ENCODE results near the gene MTUS2. TPM values are rescaled to one million over a fixed set of nuclear protein-coding genes. Genes with fewer than 3 reads are reported as not detected.

The MTUS2 gene
- polyA plus RNA-seq, 1 donor from 2014 or later, result 4.4 TPM

DNA sequence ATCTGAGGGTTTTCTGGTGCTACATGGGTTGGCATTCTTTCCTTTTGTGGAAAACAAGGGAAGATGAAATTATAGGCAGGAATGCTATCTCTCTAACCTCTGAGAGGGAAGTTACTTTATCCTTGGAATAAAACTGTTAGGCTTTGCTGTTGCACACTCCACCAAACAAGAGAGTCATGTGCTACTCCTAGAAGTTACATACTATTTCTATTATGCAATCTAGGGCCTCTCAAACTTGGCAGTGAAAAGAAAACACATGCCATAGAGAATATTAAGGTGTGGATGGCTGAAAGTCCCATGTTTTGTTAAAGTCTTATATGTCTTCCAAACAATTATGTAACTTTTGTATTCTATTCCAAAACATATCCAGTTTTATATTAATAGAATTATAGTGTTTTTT lies 407.4 kb downstream of the MTUS2 start:
- Histone ChIP-seq H3K79me2 (replicated peaks; ENCODE audit: insufficient read depth, low read length) (no peaks in the 10 kb centered on the region), H2AFZ (ENCODE audit: low read depth, low read length) (no peak overlapping the region), H3F3A (ENCODE audit: insufficient read depth, low read length, poor library complexity, severe bottlenecking) (no peaks in the 10 kb centered on the region), H3K9me3 (ENCODE audit: low read length) (no peaks in the 10 kb centered on the region), H3K9ac (ENCODE audit: low read length) (no peak overlapping the region), H3K27me3 (ENCODE audit: insufficient read depth, low read depth, low read length) (no peaks in the 10 kb centered on the region), H3K4me2 (ENCODE audit: low read length) (no peak overlapping the region), H4K20me1 (ENCODE audit: insufficient read depth) (no peaks in the 10 kb centered on the region), H3K27ac (ENCODE audit: low read length) (no peak overlapping the region), H3K4me3 (ENCODE audit: low read length) (no peak overlapping the region), H3K9me2 (ENCODE audit: insufficient read depth, low read length) (no peaks in the 10 kb centered on the region), H3K36me3 (ENCODE audit: insufficient read depth, low read length) (no peaks in the 10 kb centered on the region)
- TF ChIP-seq SMC3 (conservative IDR thresholded peaks at IDR 0.05; ENCODE audit: poor library complexity) (no peak), REST (IDR thresholded peaks at IDR 0.05; ENCODE audit: borderline replicate concordance) (no peak), TAF1 (IDR thresholded peaks at IDR 0.05; ENCODE audit: low read depth) (no peak), RAD21 (conservative IDR thresholded peaks at IDR 0.05) (no peak), EZH2 (IDR thresholded peaks at IDR 0.05; ENCODE audit: borderline replicate concordance, insufficient read depth, low read length, poor library complexity, severe bottlenecking) (no peak)
- TF ChIP-seq, protein P1, sequence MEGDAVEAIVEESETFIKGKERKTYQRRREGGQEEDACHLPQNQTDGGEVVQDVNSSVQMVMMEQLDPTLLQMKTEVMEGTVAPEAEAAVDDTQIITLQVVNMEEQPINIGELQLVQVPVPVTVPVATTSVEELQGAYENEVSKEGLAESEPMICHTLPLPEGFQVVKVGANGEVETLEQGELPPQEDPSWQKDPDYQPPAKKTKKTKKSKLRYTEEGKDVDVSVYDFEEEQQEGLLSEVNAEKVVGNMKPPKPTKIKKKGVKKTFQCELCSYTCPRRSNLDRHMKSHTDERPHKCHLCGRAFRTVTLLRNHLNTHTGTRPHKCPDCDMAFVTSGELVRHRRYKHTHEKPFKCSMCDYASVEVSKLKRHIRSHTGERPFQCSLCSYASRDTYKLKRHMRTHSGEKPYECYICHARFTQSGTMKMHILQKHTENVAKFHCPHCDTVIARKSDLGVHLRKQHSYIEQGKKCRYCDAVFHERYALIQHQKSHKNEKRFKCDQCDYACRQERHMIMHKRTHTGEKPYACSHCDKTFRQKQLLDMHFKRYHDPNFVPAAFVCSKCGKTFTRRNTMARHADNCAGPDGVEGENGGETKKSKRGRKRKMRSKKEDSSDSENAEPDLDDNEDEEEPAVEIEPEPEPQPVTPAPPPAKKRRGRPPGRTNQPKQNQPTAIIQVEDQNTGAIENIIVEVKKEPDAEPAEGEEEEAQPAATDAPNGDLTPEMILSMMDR (IDR thresholded peaks at IDR 0.05; ENCODE audit: poor library complexity, severe bottlenecking), result no peak

GRCh38 chr13:29230299-29230845 lies 410.2 kb downstream of the MTUS2 start:
- no peaks in the 10 kb centered on the region for H3K27me3 ChIP-seq (ENCODE audit: insufficient read depth, low read depth, low read length)
- H3K36me3 ChIP-seq (ENCODE audit: insufficient read depth, low read length), result no peaks in the 10 kb centered on the region
- H3K9me3 ChIP-seq (ENCODE audit: low read length), result no peaks in the 10 kb centered on the region
- no peak overlapping the region for H3K9ac ChIP-seq (ENCODE audit: low read length)
- TF ChIP-seq SMC3 (conservative IDR thresholded peaks at IDR 0.05; ENCODE audit: poor library complexity), result no peak
- TF ChIP-seq, protein P1 (IDR thresholded peaks at IDR 0.05; ENCODE audit: poor library complexity, severe bottlenecking), result no peak
- TF ChIP-seq REST (IDR thresholded peaks at IDR 0.05; ENCODE audit: borderline replicate concordance), result no peak
- no peak for TF ChIP-seq TAF1 (IDR thresholded peaks at IDR 0.05; ENCODE audit: low read depth)
- TF ChIP-seq EP300 (conservative IDR thresholded peaks at IDR 0.05; ENCODE audit: poor library complexity, severe bottlenecking), result no peak
- no peak for TF ChIP-seq RAD21 (conservative IDR thresholded peaks at IDR 0.05)
- no peak for TF ChIP-seq EZH2 (IDR thresholded peaks at IDR 0.05; ENCODE audit: borderline replicate concordance, insufficient read depth, low read length, poor library complexity, severe bottlenecking)
- TF ChIP-seq POLR2AphosphoS5 (IDR thresholded peaks at IDR 0.05), result no peak
- no peak for TF ChIP-seq MXI1 (conservative IDR thresholded peaks at IDR 0.05; ENCODE audit: poor library complexity, severe bottlenecking)
- H3K79me2 ChIP-seq (replicated peaks; ENCODE audit: insufficient read depth, low read length), result no peaks in the 10 kb centered on the region
- no peaks in the 10 kb centered on the region for H3F3A ChIP-seq (ENCODE audit: insufficient read depth, low read length, poor library complexity, severe bottlenecking)
- no peak overlapping the region for H3K27ac ChIP-seq (ENCODE audit: low read length)
- no peak overlapping the region for H2AFZ ChIP-seq (ENCODE audit: low read depth, low read length)
- H3K9me2 ChIP-seq (ENCODE audit: insufficient read depth, low read length), result no peaks in the 10 kb centered on the region
- H3K4me2 ChIP-seq (ENCODE audit: low read length), result no peak overlapping the region
- H3K4me3 ChIP-seq (ENCODE audit: low read length), result no peak overlapping the region
- no peaks in the 10 kb centered on the region for H4K20me1 ChIP-seq (ENCODE audit: insufficient read depth)

Measured in neural cell (in vitro differentiated cells).